Stimulated activated CD4-positive, alpha-beta T cell treated with anti-CD3 and anti-CD28 coated beads, Interleukin-15, amount 100 ng/mL, for 48 hours (primary cell): ENCODE results near the gene CLPTM1.
A peak's percentile ranks its signal among the peaks of the same experiment; 100 is the strongest.
"Not testable (repeated sequence)": the region's sequence is repeated elsewhere in the genome, so short reads cannot be mapped to it uniquely, and the experiment has no call there.

Experiments used
- DNase-seq, 2 donors: peaks; one replicate each; pipeline ENCODE4 v3.0.0-alpha.2; 2020; ENCODE audit warnings: low read depth in 2 of 2

Gene CLPTM1

GRCh38 chr19:44942067-44942571, 13.1 kb upstream of the CLPTM1 start, which contains the start of gene APOC4:
APOC4 (plus strand) TSS chr19:44942237; CDS start chr19:44942278, 41 bp downstream.
- no peak for DNase-seq

GRCh38 chr19:44943801-44944249, 11.4 kb upstream of the CLPTM1 start:
- no peak for DNase-seq

GRCh38 chr19:44947041-44947581, 8.1 kb upstream of the CLPTM1 start:
- no peak for DNase-seq

- no peak for DNase-seq
These were observed 6.9 kb upstream of the CLPTM1 start for GRCh38 chr19:44948237-44948636.

GRCh38 chr19:44948763-44949374, 6.3 kb upstream of the CLPTM1 start:
- DNase-seq: no peak

GRCh38 chr19:44949550-44949949, 5.6 kb upstream of the CLPTM1 start:
- no peak for DNase-seq

- DNase-seq: peak; percentile 19 to 46
These were observed 3.7 kb upstream of the CLPTM1 start for GRCh38 chr19:44951179-44952159.

GRCh38 chr19:44954278-44954648, 917 bp upstream of the CLPTM1 start:
- no peak for DNase-seq

GRCh38 chr19:44955505-44956439, 592 bp downstream of the CLPTM1 start:
- DNase-seq: no peak

GRCh38 chr19:44957526-44957925, 2.3 kb downstream of the CLPTM1 start:
- DNase-seq: no peak

GRCh38 chr19:44958090-44958489, 2.9 kb downstream of the CLPTM1 start:
- no peak for DNase-seq

- no peak for DNase-seq
These were observed 4.5 kb downstream of the CLPTM1 start for GRCh38 chr19:44959691-44960090.

- no peak for DNase-seq
These were observed 5.9 kb downstream of the CLPTM1 start for GRCh38 chr19:44960906-44961728.

GRCh38 chr19:44961821-44962220, 6.6 kb downstream of the CLPTM1 start:
- DNase-seq: no peak

- DNase-seq: no peak
These were observed 12.9 kb downstream of the CLPTM1 start for GRCh38 chr19:44968118-44968517.

- DNase-seq: no peak
These were observed 13.5 kb downstream of the CLPTM1 start for GRCh38 chr19:44968670-44969069.

GRCh38 chr19:44969437-44969836, 14.3 kb downstream of the CLPTM1 start:
- no peak for DNase-seq

- not testable (repeated sequence) for DNase-seq
These were observed 16.3 kb downstream of the CLPTM1 start for GRCh38 chr19:44971451-44971850.

- DNase-seq: no peak
These were observed 17.6 kb downstream of the CLPTM1 start for GRCh38 chr19:44972802-44973201.

- no peak for DNase-seq
These were observed 19.0 kb downstream of the CLPTM1 start for GRCh38 chr19:44973982-44974735.
